ENCODE data around the gene FLT1. TPM values are rescaled to one million over a fixed set of nuclear protein-coding genes. Genes with fewer than 3 reads are reported as not detected.

The FLT1 gene
- total and polyA plus RNA-seq, 12 donors: 15.2 to 76.3 (median 44.5) TPM

GRCh38 chr13:28476919-28477708 is 17.8 kb downstream of the FLT1 start:
- Histone ChIP-seq H3K27ac (no peak overlapping the region), H3K4me3 (no peak overlapping the region), H3K36me3 (peaks cover 0 to 7% (median 0%) of the 10 kb centered on the region in 9 donors), H3K27me3 (peaks cover 0 to 6% (median 0%) of the 10 kb centered on the region in 7 donors), H3K4me1 (peaks cover 3 to 78% (median 36%) of the 10 kb centered on the region in 9 donors), H3K9me3 (no peaks in the 10 kb centered on the region)
- ATAC-seq (peak in 1 of 8 donors; percentile 32), DNase-seq (no peak)
- WGBS, 2 donors: 67 to 73% methylated on average over 11 of the region's 11 CpGs
- intact Hi-C loops (cut with DNase I): no loop called here
- TF ChIP-seq CTCF (IDR thresholded peaks at IDR 0.05): no peak

- H3K4me1 ChIP-seq: peaks cover 3 to 80% (median 42%) of the 10 kb centered on the region in 9 donors
- ATAC-seq (peak in 7 of 8 donors; percentile 16 to 86 (median 36)), DNase-seq (no peak)
- peaks cover 0 to 3% (median 0%) of the 10 kb centered on the region in 9 donors for H3K36me3 ChIP-seq
- peaks cover 0 to 6% (median 0%) of the 10 kb centered on the region in 7 donors for H3K27me3 ChIP-seq
- no peak overlapping the region for H3K4me3 ChIP-seq
- WGBS, 2 donors: 68 to 76% methylated on average over 7 of the region's 7 CpGs
- intact Hi-C loops (cut with DNase I): no loop called here
- H3K27ac ChIP-seq: no peak overlapping the region
- no peaks in the 10 kb centered on the region for H3K9me3 ChIP-seq
- TF ChIP-seq CTCF (IDR thresholded peaks at IDR 0.05): no peak
Observed at GRCh38 chr13:28475916-28476725, 18.8 kb downstream of the FLT1 start.

- Histone ChIP-seq H3K27me3 (no peaks in the 10 kb centered on the region), H3K27ac (no peak overlapping the region), H3K36me3 (peaks cover 0 to 3% (median 0%) of the 10 kb centered on the region in 9 donors), H3K9me3 (no peaks in the 10 kb centered on the region), H3K4me3 (no peak overlapping the region), H3K4me1 (peaks cover 3 to 81% (median 43%) of the 10 kb centered on the region in 9 donors)
- 80 to 81% methylated on average over 1 of the region's 1 CpG for WGBS, 2 donors
- no peak for TF ChIP-seq CTCF (IDR thresholded peaks at IDR 0.05)
- intact Hi-C loops (cut with DNase I): no loop called here
- no peak for DNase-seq
- no peak for ATAC-seq
Observed at GRCh38 chr13:28474491-28475134, 20.3 kb downstream of the FLT1 start.

GRCh38 chr13:28473044-28473443 is 21.9 kb downstream of the FLT1 start:
- ATAC-seq: no peak
- intact Hi-C loops (cut with DNase I): no loop called here
- peaks cover 0 to 81% (median 46%) of the 10 kb centered on the region in 9 donors for H3K4me1 ChIP-seq
- no peak for TF ChIP-seq CTCF (IDR thresholded peaks at IDR 0.05)
- DNase-seq: no peak
- H3K9me3 ChIP-seq: no peaks in the 10 kb centered on the region
- no peak overlapping the region for H3K4me3 ChIP-seq
- whole genome bisulfite sequencing, 2 donors: 92 to 94% methylated on average over 7 of the region's 7 CpGs
- H3K36me3 ChIP-seq: peaks cover 0 to 9% (median 0%) of the 10 kb centered on the region in 9 donors
- no peaks in the 10 kb centered on the region for H3K27me3 ChIP-seq
- no peak overlapping the region for H3K27ac ChIP-seq
